Measurements from ENCODE around the gene ORC4.

The ORC4 gene

DNA sequence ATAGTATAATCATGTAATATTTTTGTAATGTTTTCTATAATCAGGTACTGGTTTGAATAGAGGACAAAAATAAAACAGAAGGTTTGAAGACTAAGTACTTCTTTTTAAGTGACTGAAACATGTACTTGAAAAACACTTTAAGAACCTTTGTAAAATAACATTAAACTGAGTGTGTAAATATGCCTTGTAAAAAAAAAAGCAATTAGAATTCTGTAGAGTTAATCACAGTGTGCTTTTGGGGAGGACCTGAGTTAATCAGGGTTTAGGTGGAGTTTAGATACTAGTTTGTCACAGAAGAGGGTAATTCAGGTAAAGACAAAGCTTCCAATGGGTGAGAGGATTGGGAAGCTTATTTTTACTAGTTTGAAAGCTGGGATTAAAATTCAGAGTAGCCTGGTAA, 10.6 kb upstream of the ORC4 start:
- no peak overlapping the region for H3K4me3 ChIP-seq (ENCODE audit: low read depth, low read length)
- TF ChIP-seq CTCF (IDR thresholded peaks at IDR 0.05; ENCODE audit: insufficient read depth, low read depth, low read length, missing control alignments), result no peak
- DNase-seq (ENCODE audit: low read depth), result no peak

GRCh38 chr2:148028781-148029180, 8.2 kb upstream of the ORC4 start:
- no peak for DNase-seq (ENCODE audit: low read depth)
- H3K4me3 ChIP-seq (ENCODE audit: low read depth, low read length), result no peak overlapping the region
- no peak for TF ChIP-seq CTCF (IDR thresholded peaks at IDR 0.05; ENCODE audit: insufficient read depth, low read depth, low read length, missing control alignments)

- TF ChIP-seq CTCF (IDR thresholded peaks at IDR 0.05; ENCODE audit: insufficient read depth, low read depth, low read length, missing control alignments), result no peak
- H3K4me3 ChIP-seq (ENCODE audit: low read depth, low read length), result no peak overlapping the region
- no peak for DNase-seq (ENCODE audit: low read depth)
Observed at GRCh38 chr2:148027822-148028221, 7.3 kb upstream of the ORC4 start.

DNA sequence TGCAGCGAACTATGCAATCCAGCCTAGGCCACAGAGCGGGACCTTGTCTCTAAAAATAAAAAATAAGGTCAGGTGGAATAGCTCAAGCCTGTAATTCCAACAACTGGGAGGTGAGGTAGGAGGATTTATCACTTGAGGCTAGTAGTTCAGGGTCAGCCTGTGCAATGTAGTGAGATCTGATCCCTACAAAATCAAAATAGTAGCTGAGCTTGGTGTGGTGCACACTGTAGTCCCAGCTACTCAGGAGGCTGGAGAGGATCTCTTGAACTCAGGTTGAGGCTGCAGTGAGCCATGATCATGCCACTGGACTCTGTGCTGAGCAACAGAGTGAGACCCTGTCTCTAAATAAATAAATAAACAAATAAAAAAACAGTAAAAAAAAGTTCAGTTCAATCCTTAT, 6.0 kb upstream of the ORC4 start:
- DNase-seq (ENCODE audit: low read depth), result no peak
- no peak overlapping the region for H3K4me3 ChIP-seq (ENCODE audit: low read depth, low read length)
- TF ChIP-seq CTCF (IDR thresholded peaks at IDR 0.05; ENCODE audit: insufficient read depth, low read depth, low read length, missing control alignments), result no peak

DNA sequence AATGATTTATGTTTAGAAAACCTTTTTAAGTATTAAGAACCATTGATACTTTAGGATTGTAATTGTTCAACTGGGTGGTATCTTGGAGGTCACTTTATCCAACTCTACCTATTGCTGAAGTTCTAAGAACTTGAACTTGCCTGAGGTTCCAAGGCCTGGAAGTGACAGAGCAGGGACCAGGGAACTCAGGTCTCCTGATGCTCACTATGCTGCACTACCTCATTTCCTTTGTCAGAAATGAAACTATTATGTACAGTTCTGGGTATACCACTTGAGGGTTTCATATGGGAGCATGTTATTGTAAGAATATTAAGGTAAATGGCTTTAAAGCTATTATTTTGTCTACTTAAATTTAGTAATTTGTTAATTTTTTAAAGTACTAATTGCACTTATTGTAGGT, 3.3 kb upstream of the ORC4 start:
- TF ChIP-seq CTCF (IDR thresholded peaks at IDR 0.05; ENCODE audit: insufficient read depth, low read depth, low read length, missing control alignments), result no peak
- H3K4me3 ChIP-seq (ENCODE audit: low read depth, low read length), result peak overlapping the region; percentile 92

DNA sequence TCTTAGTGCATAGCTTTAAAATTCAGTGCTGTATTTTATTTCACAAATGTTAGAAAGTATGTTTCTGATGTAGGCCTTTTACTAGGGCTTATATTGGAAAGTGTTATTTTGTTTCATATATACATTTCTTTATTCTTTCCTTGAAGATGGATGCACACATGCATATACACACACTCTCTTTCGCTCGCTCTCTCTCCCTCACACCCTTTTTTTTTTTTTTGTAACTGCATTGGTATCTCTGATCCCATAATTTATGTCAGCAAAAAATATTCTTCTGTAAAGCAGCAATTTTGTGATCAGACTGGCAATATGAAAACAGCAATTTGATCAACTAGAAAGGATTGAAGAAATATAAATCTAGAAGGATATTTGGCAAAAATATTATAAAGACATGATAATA, 2.3 kb upstream of the ORC4 start:
- H3K4me3 ChIP-seq (ENCODE audit: low read depth, low read length), result peak overlapping the region; percentile 92
- TF ChIP-seq CTCF (IDR thresholded peaks at IDR 0.05; ENCODE audit: insufficient read depth, low read depth, low read length, missing control alignments), result no peak
- no peak for DNase-seq (ENCODE audit: low read depth)

More for the DNA sequence above, 3.3 kb upstream of the ORC4 start:
- DNase-seq (ENCODE audit: low read depth), result peak; percentile 56

- peak overlapping the region; percentile 92 for H3K4me3 ChIP-seq (ENCODE audit: low read depth, low read length)
- no peak for TF ChIP-seq CTCF (IDR thresholded peaks at IDR 0.05; ENCODE audit: insufficient read depth, low read depth, low read length, missing control alignments)
- no peak for DNase-seq (ENCODE audit: low read depth)
Observed at GRCh38 chr2:148022351-148022750, 1.8 kb upstream of the ORC4 start.

All from GM12865 (cell line).